HepG2 (cell line): ENCODE results near the gene CYB5D1. TPM values are rescaled to one million over a fixed set of nuclear protein-coding genes. Genes with fewer than 3 reads are reported as not detected.

Source experiments
- EEA1 ChIP-seq: sonication (generic); formaldehyde crosslinking; IDR thresholded peaks from 2 replicates; pipeline ENCODE4 v1.5.1; 2020; ENCODE audit warnings: mild to moderate bottlenecking, missing genetic modification reagents, borderline replicate concordance
- FOXO1 ChIP-seq: sonication (generic); formaldehyde crosslinking; IDR thresholded peaks from 2 replicates; pipeline ENCODE4 v1.4.0; 2020; ENCODE audit warnings: missing genetic modification reagents
- GLI4 ChIP-seq: sonication (generic); formaldehyde crosslinking; IDR thresholded peaks from 2 replicates; pipeline ENCODE4 v1.5.1; 2020; ENCODE audit warnings: missing genetic modification reagents, mild to moderate bottlenecking, moderate library complexity, borderline replicate concordance
- GZF1 ChIP-seq: sonication (generic); formaldehyde crosslinking; IDR thresholded peaks from 2 replicates; pipeline ENCODE4 v1.5.1; 2020; ENCODE audit warnings: mild to moderate bottlenecking, missing genetic modification reagents
- HNF4G ChIP-seq, 2 experiments: sonication (generic) in 1 of 2; formaldehyde crosslinking in 1 of 2; IDR thresholded peaks; 2 replicates each; pipeline versions ENCODE4 v1.4.0 to v1.6.1; 2011 to 2020; ENCODE audit warnings: borderline replicate concordance in 2 of 2, low read depth in 2 of 2, mild to moderate bottlenecking in 2 of 2, low read length in 1 of 2, missing genetic modification reagents in 1 of 2, moderate library complexity in 1 of 2
- ISL2 ChIP-seq: sonication (generic); formaldehyde crosslinking; IDR thresholded peaks from 2 replicates; pipeline ENCODE4 v1.5.0; 2020; ENCODE audit warnings: missing genetic modification reagents
- KAT2B ChIP-seq: fragments of 150-350 bp; IDR thresholded peaks from 2 replicates; pipeline ENCODE4 v1.6.1; 2014; ENCODE audit warnings: low read depth, low read length, borderline replicate concordance
- KDM3A ChIP-seq: IDR thresholded peaks from 2 replicates; pipeline ENCODE4 v1.6.1; 2018; ENCODE audit warnings: low read depth, missing compliant biosample characterization
- MBNL3 ChIP-seq: fragments of 250-450 bp; sonication (Bioruptor Pico); conservative IDR thresholded peaks from 2 replicates; pipeline ENCODE4 v1.8.0; 2022; ENCODE audit warnings: mild to moderate bottlenecking, inconsistent platforms
- TBX2 ChIP-seq: sonication (generic); formaldehyde crosslinking; IDR thresholded peaks from 2 replicates; pipeline ENCODE4 v1.5.0; 2020; ENCODE audit warnings: missing genetic modification reagents, mild to moderate bottlenecking, borderline replicate concordance
- TBX3 ChIP-seq: fragments of 450-650 bp; IDR thresholded peaks from 2 replicates; pipeline ENCODE4 v1.6.1; 2017; ENCODE audit warnings: antibody characterized with exemption, mild to moderate bottlenecking, inconsistent platforms, borderline replicate concordance
- ZBTB21 ChIP-seq: sonication (generic); formaldehyde crosslinking; IDR thresholded peaks from 2 replicates; pipeline ENCODE4 v1.4.0; 2020; ENCODE audit warnings: missing genetic modification reagents
- ZNF557 ChIP-seq: sonication (generic); formaldehyde crosslinking; IDR thresholded peaks from 2 replicates; pipeline ENCODE4 v1.4.0; 2020; ENCODE audit warnings: missing genetic modification reagents
- ZNF777 ChIP-seq: sonication (generic); formaldehyde crosslinking; IDR thresholded peaks from 2 replicates; pipeline ENCODE4 v1.4.0; 2020; ENCODE audit warnings: missing genetic modification reagents
- ZNF816 ChIP-seq: sonication (generic); formaldehyde crosslinking; IDR thresholded peaks from 2 replicates; pipeline ENCODE4 v1.8.0; 2022; ENCODE audit warnings: missing genetic modification reagents, mild to moderate bottlenecking, borderline replicate concordance
- polyA plus RNA-seq, 8 experiments: library from polyadenylated mRNA; depleted of rRNA in 3 of 8; stranded (reverse) in 7 of 8; unstranded in 1 of 8; fragments of >200 nt; fragmentation: Illumina TruSeq in 4 of 8; extraction: Trizol in 4 of 8; gene quantifications; 2 replicates each; pipeline versions ENCODE4 v1.2.1 to v1.2.3, GENCODE V29; 2011 to 2016; ENCODE audit warnings: low read depth in 4 of 8, missing spikeins in 1 of 8, mixed read lengths in 1 of 8; ENCODE audit not compliant: insufficient read depth in 1 of 8
- total RNA-seq, 5 experiments: library from RNA; depleted of rRNA; stranded (reverse); fragments of >200 nt; fragmentation: Illumina TruSeq; extraction: Trizol; gene quantifications; 2 replicates each; pipeline ENCODE4 v1.2.3, GENCODE V29; 2016; ENCODE audit warnings: low read depth in 1 of 5
- TF ChIP-seq, protein P1 (sequence below): sonication (generic); formaldehyde crosslinking; IDR thresholded peaks from 2 replicates; pipeline ENCODE4 v1.4.0; 2020; ENCODE audit warnings: mild to moderate bottlenecking, missing genetic modification reagents
- TF ChIP-seq, protein P2 (sequence below): sonication (generic); formaldehyde crosslinking; IDR thresholded peaks from 2 replicates; pipeline ENCODE4 v1.8.0; 2022; ENCODE audit warnings: missing genetic modification reagents, mild to moderate bottlenecking, borderline replicate concordance
- TF ChIP-seq, protein P3 (sequence below): sonication (generic); formaldehyde crosslinking; IDR thresholded peaks from 2 replicates; pipeline ENCODE4 v1.4.0; 2020; ENCODE audit warnings: low read depth, mild to moderate bottlenecking, missing genetic modification reagents
- TF ChIP-seq, protein P4 (sequence below): IDR thresholded peaks from 2 replicates; pipeline ENCODE4 v1.6.1; 2018; ENCODE audit warnings: missing genetic modification reagents, mild to moderate bottlenecking, missing compliant biosample characterization
- TF ChIP-seq, protein P5 (sequence below): sonication (generic); formaldehyde crosslinking; IDR thresholded peaks from 2 replicates; pipeline ENCODE4 v1.5.1; 2020; ENCODE audit warnings: missing genetic modification reagents, mild to moderate bottlenecking, borderline replicate concordance
- TF ChIP-seq, protein P6 (sequence below): sonication (generic); formaldehyde crosslinking; IDR thresholded peaks from 2 replicates; pipeline ENCODE4; 2020; ENCODE audit warnings: missing genetic modification reagents, mild to moderate bottlenecking, borderline replicate concordance

CYB5D1 gene
- total and polyA plus RNA-seq, 2 of the 13 experiments (the other 11 are each of a cell fraction or from before 2014, with no cell fraction given), result 8.9 to 17.0 TPM

DNA sequence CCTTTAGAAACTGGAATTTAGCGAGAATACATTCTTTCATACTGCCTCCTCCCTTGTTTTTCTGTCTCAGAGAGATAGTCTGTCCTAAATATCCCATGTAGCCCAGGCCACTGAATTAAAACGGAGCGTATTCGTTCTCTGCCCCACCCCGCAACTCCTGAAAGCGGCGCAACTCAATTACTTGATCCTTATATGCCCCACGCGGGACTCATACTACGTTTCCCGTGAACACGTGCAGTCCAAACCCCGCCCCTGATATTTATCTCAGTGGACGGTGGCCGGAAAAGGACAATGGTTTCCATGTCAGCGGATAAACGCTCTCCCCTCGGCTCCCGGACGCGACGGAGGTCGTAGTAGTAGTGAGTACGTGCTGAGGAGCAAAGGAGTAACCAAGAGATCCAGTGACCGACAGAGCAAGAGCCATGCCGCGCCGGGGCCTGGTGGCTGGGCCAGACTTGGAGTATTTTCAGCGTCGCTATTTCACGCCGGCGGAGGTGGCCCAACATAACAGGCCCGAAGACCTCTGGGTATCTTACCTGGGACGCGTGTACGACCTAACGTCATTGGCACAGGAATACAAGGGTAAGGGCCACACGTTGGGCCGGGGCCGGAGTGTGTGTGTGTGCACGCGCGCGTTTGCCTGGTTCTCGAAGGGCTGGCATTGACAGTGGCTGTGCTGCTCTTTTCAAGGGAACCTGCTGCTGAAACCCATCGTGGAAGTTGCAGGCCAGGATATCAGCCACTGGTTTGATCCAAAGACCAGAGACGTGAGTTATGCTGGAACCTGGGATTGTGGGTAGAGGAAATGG is at the start of gene CYB5D1 (continued):
- TF ChIP-seq ISL2 (no peak), ZNF557 (CRISPR knock-in tag) (no peak), ZNF777 (CRISPR knock-in tag) (0 out of 2 replicates have a peak, but pooled peaks have one; percentile 3), KDM3A (CRISPR knock-in tag) (no peak), GLI4 (CRISPR knock-in tag) (no peak), TBX2 (no peak; the same call in 1 of the 2 replicates), MBNL3 (CRISPR knock-in tag) (no peak), ZBTB21 (CRISPR knock-in tag) (no peak), FOXO1 (CRISPR knock-in tag) (no peak), GZF1 (CRISPR knock-in tag) (no peak), HNF4G (IDR thresholded peaks at IDR 0.05; ENCODE audit: borderline replicate concordance, low read depth, low read length) (no peak), HNF4G (CRISPR knock-in tag; IDR thresholded peaks at IDR 0.05; ENCODE audit: borderline replicate concordance, low read depth) (no peak), ZNF816 (CRISPR knock-in tag) (no peak), TBX3 (no peak), EEA1 (no peak), KAT2B (no peak)
- TF ChIP-seq, protein P1, sequence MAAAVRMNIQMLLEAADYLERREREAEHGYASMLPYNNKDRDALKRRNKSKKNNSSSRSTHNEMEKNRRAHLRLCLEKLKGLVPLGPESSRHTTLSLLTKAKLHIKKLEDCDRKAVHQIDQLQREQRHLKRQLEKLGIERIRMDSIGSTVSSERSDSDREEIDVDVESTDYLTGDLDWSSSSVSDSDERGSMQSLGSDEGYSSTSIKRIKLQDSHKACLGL (CRISPR knock-in tag), result no peak
- TF ChIP-seq, protein P2, sequence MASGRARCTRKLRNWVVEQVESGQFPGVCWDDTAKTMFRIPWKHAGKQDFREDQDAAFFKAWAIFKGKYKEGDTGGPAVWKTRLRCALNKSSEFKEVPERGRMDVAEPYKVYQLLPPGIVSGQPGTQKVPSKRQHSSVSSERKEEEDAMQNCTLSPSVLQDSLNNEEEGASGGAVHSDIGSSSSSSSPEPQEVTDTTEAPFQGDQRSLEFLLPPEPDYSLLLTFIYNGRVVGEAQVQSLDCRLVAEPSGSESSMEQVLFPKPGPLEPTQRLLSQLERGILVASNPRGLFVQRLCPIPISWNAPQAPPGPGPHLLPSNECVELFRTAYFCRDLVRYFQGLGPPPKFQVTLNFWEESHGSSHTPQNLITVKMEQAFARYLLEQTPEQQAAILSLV (CRISPR knock-in tag), result peak; percentile 52; the same call in 1 of the 2 replicates
- TF ChIP-seq, protein P3, sequence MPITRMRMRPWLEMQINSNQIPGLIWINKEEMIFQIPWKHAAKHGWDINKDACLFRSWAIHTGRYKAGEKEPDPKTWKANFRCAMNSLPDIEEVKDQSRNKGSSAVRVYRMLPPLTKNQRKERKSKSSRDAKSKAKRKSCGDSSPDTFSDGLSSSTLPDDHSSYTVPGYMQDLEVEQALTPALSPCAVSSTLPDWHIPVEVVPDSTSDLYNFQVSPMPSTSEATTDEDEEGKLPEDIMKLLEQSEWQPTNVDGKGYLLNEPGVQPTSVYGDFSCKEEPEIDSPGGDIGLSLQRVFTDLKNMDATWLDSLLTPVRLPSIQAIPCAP, result no peak
- TF ChIP-seq, protein P4, sequence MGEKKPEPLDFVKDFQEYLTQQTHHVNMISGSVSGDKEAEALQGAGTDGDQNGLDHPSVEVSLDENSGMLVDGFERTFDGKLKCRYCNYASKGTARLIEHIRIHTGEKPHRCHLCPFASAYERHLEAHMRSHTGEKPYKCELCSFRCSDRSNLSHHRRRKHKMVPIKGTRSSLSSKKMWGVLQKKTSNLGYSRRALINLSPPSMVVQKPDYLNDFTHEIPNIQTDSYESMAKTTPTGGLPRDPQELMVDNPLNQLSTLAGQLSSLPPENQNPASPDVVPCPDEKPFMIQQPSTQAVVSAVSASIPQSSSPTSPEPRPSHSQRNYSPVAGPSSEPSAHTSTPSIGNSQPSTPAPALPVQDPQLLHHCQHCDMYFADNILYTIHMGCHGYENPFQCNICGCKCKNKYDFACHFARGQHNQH (CRISPR knock-in tag), result no peak; the same call in 1 of the 2 replicates
- TF ChIP-seq, protein P5, sequence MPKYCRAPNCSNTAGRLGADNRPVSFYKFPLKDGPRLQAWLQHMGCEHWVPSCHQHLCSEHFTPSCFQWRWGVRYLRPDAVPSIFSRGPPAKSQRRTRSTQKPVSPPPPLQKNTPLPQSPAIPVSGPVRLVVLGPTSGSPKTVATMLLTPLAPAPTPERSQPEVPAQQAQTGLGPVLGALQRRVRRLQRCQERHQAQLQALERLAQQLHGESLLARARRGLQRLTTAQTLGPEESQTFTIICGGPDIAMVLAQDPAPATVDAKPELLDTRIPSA (CRISPR knock-in tag), result no peak
- TF ChIP-seq, protein P6, sequence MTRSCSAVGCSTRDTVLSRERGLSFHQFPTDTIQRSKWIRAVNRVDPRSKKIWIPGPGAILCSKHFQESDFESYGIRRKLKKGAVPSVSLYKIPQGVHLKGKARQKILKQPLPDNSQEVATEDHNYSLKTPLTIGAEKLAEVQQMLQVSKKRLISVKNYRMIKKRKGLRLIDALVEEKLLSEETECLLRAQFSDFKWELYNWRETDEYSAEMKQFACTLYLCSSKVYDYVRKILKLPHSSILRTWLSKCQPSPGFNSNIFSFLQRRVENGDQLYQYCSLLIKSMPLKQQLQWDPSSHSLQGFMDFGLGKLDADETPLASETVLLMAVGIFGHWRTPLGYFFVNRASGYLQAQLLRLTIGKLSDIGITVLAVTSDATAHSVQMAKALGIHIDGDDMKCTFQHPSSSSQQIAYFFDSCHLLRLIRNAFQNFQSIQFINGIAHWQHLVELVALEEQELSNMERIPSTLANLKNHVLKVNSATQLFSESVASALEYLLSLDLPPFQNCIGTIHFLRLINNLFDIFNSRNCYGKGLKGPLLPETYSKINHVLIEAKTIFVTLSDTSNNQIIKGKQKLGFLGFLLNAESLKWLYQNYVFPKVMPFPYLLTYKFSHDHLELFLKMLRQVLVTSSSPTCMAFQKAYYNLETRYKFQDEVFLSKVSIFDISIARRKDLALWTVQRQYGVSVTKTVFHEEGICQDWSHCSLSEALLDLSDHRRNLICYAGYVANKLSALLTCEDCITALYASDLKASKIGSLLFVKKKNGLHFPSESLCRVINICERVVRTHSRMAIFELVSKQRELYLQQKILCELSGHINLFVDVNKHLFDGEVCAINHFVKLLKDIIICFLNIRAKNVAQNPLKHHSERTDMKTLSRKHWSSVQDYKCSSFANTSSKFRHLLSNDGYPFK (CRISPR knock-in tag), result peak; percentile 57; the same call in 1 of the 2 replicates
